Activated naive CD4-positive, alpha-beta T cell treated with anti-CD3 and anti-CD28 coated beads, Interleukin-2, amount 10 ng/mL, durations not matched to agents 7 days and 5 days (primary cell): ENCODE data around the gene GPRIN3.

Experiments
- CTCF ChIA-PET: fragments of 350-600 bp; sonication (Branson Sonifier 250); formaldehyde crosslinking; loops from one replicate; lab custom pipeline; 2021; ENCODE audit warnings: antibody characterized with exemption; lab: Charles Lee
- DNase-seq: peaks from one replicate; pipeline ENCODE4 v3.0.0-alpha.2; 2020
- H3K27ac Mint-ChIP-seq: one replicate; pipeline ENCODE4 v1.8.0; 2021; ENCODE audit warnings: mild to moderate bottlenecking, moderate library complexity, mixed read lengths
- H3K27me3 Mint-ChIP-seq: one replicate; pipeline ENCODE4 v1.8.0; 2021; ENCODE audit warnings: mild to moderate bottlenecking, mixed read lengths
- H3K36me3 Mint-ChIP-seq: one replicate; pipeline ENCODE4 v1.8.0; 2021; ENCODE audit warnings: mixed read lengths
- H3K4me1 Mint-ChIP-seq: one replicate; pipeline ENCODE4 v1.8.0; 2021; ENCODE audit warnings: mixed read lengths
- H3K4me3 Mint-ChIP-seq: one replicate; pipeline ENCODE4 v1.8.0; 2021; ENCODE audit warnings: mild to moderate bottlenecking, moderate library complexity, mixed read lengths
- H3K9me3 Mint-ChIP-seq: one replicate; pipeline ENCODE4 v1.8.0; 2021; ENCODE audit warnings: mixed read lengths

GPRIN3 gene

DNA sequence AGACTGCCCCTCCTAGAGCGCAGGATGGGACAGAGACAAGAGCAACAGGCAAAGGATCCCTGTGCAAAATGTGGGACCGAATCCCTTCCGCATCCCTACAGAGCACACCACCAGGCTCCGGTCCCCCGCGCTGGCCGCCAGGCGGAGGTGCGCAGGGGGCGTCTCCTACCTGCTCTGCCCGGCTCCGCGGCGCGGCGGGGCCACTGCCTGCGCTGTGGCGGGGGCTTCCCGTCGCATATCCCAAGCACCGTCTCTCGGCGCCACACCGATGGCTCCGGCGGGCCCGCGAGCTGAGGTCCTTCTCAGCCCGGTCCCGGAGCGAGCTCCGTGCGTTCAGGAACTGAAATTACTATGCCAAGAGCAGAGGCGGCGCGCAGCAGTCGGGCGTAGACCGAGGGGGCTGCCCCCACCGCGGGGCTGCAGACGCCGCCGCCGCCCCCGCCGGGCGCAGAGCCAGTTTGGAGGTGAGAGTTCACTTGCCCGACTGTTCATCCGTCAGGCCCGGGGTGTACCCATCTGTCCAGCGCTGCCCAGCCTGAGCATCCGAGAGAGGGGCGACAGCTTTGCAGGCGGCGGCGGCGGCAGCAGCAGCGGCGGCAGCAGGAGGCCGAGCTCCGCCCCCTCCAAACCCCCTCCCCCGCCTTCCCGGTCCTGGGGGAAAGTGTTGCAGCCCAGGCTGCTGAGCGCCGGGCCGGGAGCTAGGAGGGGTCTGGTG lies at the start of gene GPRIN3:
GPRIN3 (minus strand) TSS at position 355 of the 715 bp plus-strand sequence. CDS start 57,690 bp downstream, outside the sequence.
- peaks cover under 1% of the 10 kb centered on the region for H3K27me3 Mint-ChIP-seq
- CTCF ChIA-PET: interaction anchor here (0.7 to 1.6 kb wide), 6 partner anchors 8 to 128 kb away, joined by 3 to 7 read pairs (median 6); no protein-coding TSS in a partner anchor
- peak within 1 kb of the TSS; percentile 88 for H3K27ac Mint-ChIP-seq
- H3K9me3 Mint-ChIP-seq: no peaks in the 10 kb centered on the region
- DNase-seq: peak; percentile 70
- peak within 1 kb of the TSS; percentile 86 for H3K4me3 Mint-ChIP-seq
- peaks cover 50% of the 10 kb centered on the region for H3K4me1 Mint-ChIP-seq
- H3K36me3 Mint-ChIP-seq: peaks cover 34% of the 10 kb centered on the region

- Mint-ChIP-seq H3K4me3 (no peak overlapping the region), H3K27me3 (peaks cover 17% of the 10 kb centered on the region), H3K27ac (no peak overlapping the region), H3K4me1 (no peaks in the 10 kb centered on the region), H3K36me3 (no peaks in the 10 kb centered on the region), H3K9me3 (no peaks in the 10 kb centered on the region)
- DNase-seq: no peak
- CTCF ChIA-PET: no interaction called here
Observed at GRCh38 chr4:89357340-89357739, 49.7 kb upstream of the GPRIN3 start.

DNA sequence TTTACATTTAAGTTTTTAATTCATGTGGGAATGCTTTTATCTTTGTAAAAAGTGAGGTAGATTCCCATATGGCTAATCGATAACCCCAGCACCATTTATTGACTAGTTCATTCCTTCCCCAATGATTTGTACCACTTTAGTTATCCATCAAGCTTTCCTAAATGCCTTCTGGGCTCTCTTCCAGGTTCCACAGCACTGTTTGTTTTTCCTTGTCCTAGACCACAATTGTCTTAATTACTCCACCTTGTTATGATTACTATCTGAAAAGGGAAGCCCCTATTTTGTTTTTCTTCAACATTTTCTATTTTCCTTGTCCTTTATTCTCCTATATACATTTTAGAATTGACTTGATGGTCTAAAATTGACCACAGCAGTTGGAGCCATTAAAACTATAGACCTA lies 48.5 kb upstream of the GPRIN3 start:
- Mint-ChIP-seq H3K9me3 (no peaks in the 10 kb centered on the region), H3K4me1 (no peaks in the 10 kb centered on the region), H3K36me3 (no peaks in the 10 kb centered on the region), H3K27me3 (peaks cover 17% of the 10 kb centered on the region), H3K4me3 (no peak overlapping the region), H3K27ac (no peak overlapping the region)
- CTCF ChIA-PET: no interaction called here
- no peak for DNase-seq

GRCh38 chr4:89353514-89353913 lies 45.9 kb upstream of the GPRIN3 start:
- no peak overlapping the region for H3K4me3 Mint-ChIP-seq
- H3K4me1 Mint-ChIP-seq: no peaks in the 10 kb centered on the region
- DNase-seq: no peak
- no peak overlapping the region for H3K27ac Mint-ChIP-seq
- CTCF ChIA-PET: interaction anchor here (1.3 kb wide), 1 partner anchor 128 kb away, joined by 10 read pairs; no protein-coding TSS in a partner anchor
- H3K27me3 Mint-ChIP-seq: peaks cover 17% of the 10 kb centered on the region
- H3K9me3 Mint-ChIP-seq: peaks cover 10% of the 10 kb centered on the region
- peaks cover 2% of the 10 kb centered on the region for H3K36me3 Mint-ChIP-seq

DNA sequence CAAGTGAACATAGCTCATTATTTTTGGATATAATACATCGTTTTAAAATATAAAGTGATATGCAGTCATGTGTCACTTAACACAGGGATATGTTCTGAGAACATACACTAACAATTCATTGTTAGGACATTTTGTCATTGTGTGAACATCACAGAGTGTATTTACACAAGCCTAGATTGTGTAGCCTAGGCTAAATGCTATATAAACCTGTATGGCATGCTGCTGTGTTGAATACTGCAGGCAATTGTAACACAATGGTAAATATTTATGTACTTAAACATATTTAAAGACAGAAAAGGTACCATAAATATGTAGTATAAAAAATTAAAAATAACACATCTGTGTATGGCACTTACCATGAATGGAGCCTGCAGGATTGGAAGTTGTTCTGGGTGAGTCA lies 44.9 kb upstream of the GPRIN3 start:
- no peaks in the 10 kb centered on the region for H3K4me1 Mint-ChIP-seq
- no peak for DNase-seq
- peaks cover 5% of the 10 kb centered on the region for H3K36me3 Mint-ChIP-seq
- peaks cover 15% of the 10 kb centered on the region for H3K27me3 Mint-ChIP-seq
- no peak overlapping the region for H3K4me3 Mint-ChIP-seq
- no peak overlapping the region for H3K27ac Mint-ChIP-seq
- H3K9me3 Mint-ChIP-seq: peaks cover 17% of the 10 kb centered on the region
- CTCF ChIA-PET: interaction anchor here (1.3 kb wide), 1 partner anchor 127 kb away, joined by 10 read pairs; no protein-coding TSS in a partner anchor

DNA sequence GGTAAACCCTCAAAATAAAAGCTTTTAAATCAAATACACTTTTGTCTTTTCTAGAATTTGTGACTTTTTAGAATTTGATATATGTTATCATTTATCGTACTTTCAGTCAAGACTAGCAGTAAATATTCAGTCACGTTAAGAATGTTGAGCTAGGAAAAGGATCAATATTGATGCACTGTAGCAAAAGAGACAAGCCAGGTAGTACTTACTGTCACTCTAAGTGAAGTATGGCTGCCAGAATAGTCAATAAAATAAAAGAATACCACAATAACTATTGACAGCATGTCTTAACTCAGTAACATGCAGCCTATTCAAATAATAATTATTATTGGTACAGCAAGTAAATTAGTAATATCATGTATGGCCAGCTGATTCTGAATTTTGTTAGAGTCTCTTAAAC lies 43.6 kb upstream of the GPRIN3 start:
- no peak for DNase-seq
- Mint-ChIP-seq H3K36me3 (peaks cover 12% of the 10 kb centered on the region), H3K27ac (no peak overlapping the region), H3K9me3 (peaks cover 26% of the 10 kb centered on the region), H3K4me1 (no peaks in the 10 kb centered on the region), H3K27me3 (peaks cover 5% of the 10 kb centered on the region), H3K4me3 (no peak overlapping the region)
- CTCF ChIA-PET: interaction anchor here (0.8 kb wide), 1 partner anchor 12 kb away, joined by 4 read pairs; no protein-coding TSS in a partner anchor

GRCh38 chr4:89347363-89348025 lies 39.9 kb upstream of the GPRIN3 start:
- no peak for DNase-seq
- H3K36me3 Mint-ChIP-seq: peaks cover 14% of the 10 kb centered on the region
- no peaks in the 10 kb centered on the region for H3K4me1 Mint-ChIP-seq
- CTCF ChIA-PET: no interaction called here
- no peak overlapping the region for H3K27ac Mint-ChIP-seq
- H3K4me3 Mint-ChIP-seq: no peak overlapping the region
- H3K9me3 Mint-ChIP-seq: peaks cover 30% of the 10 kb centered on the region
- H3K27me3 Mint-ChIP-seq: no peaks in the 10 kb centered on the region

DNA sequence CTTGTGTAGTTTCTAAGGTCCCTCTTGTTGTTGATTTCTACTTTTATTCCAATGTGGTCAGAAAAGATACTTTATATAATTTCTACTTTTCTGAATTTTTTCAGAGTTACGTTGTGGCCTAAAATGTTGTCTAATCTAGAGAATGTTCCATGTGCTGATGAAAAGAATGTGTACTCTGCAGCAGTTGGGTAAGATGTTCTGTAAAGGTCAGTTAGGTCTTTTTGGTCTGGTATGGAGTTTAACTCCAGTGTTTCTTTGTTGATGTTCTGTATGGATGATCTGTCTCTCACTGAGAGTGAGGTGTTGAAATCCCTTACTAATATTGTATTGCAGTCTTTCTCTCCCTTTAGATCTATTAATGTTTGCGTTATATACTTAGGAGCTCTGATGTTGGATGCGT lies 37.0 kb upstream of the GPRIN3 start:
- CTCF ChIA-PET: no interaction called here
- Mint-ChIP-seq H3K9me3 (peaks cover 23% of the 10 kb centered on the region), H3K4me1 (no peaks in the 10 kb centered on the region), H3K36me3 (peaks cover 12% of the 10 kb centered on the region), H3K27ac (no peak overlapping the region), H3K27me3 (no peaks in the 10 kb centered on the region), H3K4me3 (no peak overlapping the region)
- DNase-seq: no peak

DNA sequence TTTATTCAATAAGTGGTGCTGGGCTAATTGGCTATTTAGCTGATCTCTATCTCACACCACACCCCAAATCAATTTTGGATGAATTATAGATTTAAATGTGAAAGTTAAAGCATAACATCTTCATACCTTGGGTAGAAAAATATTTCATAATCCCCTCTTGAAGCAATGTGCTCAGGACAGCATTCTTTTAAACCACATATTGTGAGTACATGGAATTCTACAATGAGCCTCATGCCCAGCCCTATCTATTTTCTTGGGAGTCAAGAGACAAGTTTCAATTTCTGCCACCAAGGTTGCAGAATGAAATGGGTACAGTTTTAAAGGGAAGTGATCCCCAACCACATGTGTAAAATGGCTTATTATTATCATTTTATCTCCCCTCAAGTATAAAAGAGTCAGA lies 30.6 kb upstream of the GPRIN3 start:
- no peak overlapping the region for H3K4me3 Mint-ChIP-seq
- DNase-seq: no peak
- CTCF ChIA-PET: interaction anchor here (1.0 to 1.5 kb wide), 3 partner anchors 13 to 112 kb away, joined by 3 to 4 read pairs (median 3); no protein-coding TSS in a partner anchor

GRCh38 chr4:89337681-89338080 lies 30.1 kb upstream of the GPRIN3 start:
- Mint-ChIP-seq H3K4me3 (peak overlapping the region; percentile 2), H3K27ac (peak overlapping the region; percentile 4), H3K36me3 (peaks cover 5% of the 10 kb centered on the region), H3K9me3 (no peaks in the 10 kb centered on the region), H3K27me3 (no peaks in the 10 kb centered on the region), H3K4me1 (no peaks in the 10 kb centered on the region)
- CTCF ChIA-PET: interaction anchor here (1.0 kb wide), 1 partner anchor 110 kb away, joined by 3 read pairs; no protein-coding TSS in a partner anchor
- DNase-seq: no peak

More for the DNA sequence above, 30.6 kb upstream of the GPRIN3 start:
- Mint-ChIP-seq H3K9me3 (no peaks in the 10 kb centered on the region), H3K27ac (no peak overlapping the region), H3K4me1 (no peaks in the 10 kb centered on the region), H3K36me3 (peaks cover 5% of the 10 kb centered on the region), H3K27me3 (no peaks in the 10 kb centered on the region)

GRCh38 chr4:89336818-89337420 lies 29.3 kb upstream of the GPRIN3 start:
- H3K36me3 Mint-ChIP-seq: peaks cover 3% of the 10 kb centered on the region
- DNase-seq: no peak
- H3K4me1 Mint-ChIP-seq: no peaks in the 10 kb centered on the region
- CTCF ChIA-PET: no interaction called here
- H3K9me3 Mint-ChIP-seq: no peaks in the 10 kb centered on the region
- H3K27me3 Mint-ChIP-seq: no peaks in the 10 kb centered on the region
- H3K27ac Mint-ChIP-seq: peak overlapping the region; percentile 30
- no peak overlapping the region for H3K4me3 Mint-ChIP-seq

DNA sequence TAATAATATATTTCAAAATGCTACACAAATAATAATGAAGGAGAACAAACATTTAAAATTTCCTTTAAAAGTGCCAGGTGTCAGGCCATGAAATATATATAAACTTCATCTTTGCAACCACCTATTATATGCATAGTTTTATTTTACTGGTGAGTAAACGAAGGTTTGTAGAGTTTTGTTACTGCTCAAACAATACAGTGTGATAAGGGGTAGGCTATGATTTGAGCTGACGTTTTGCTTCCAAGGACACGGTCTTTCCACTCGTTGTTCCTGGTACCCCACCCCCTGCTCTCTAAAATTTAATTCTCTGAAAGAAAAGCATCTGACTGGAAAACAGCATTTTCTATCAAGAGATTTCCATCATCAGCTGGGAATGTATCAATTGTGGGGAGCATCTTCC lies 27.2 kb upstream of the GPRIN3 start:
- H3K9me3 Mint-ChIP-seq: no peaks in the 10 kb centered on the region
- CTCF ChIA-PET: no interaction called here
- H3K4me3 Mint-ChIP-seq: no peak overlapping the region
- H3K36me3 Mint-ChIP-seq: peaks cover 6% of the 10 kb centered on the region
- peaks cover 7% of the 10 kb centered on the region for H3K4me1 Mint-ChIP-seq
- no peak for DNase-seq
- H3K27ac Mint-ChIP-seq: no peak overlapping the region
- H3K27me3 Mint-ChIP-seq: no peaks in the 10 kb centered on the region

- Mint-ChIP-seq H3K4me3 (no peak overlapping the region), H3K36me3 (peaks cover 6% of the 10 kb centered on the region), H3K4me1 (peaks cover 7% of the 10 kb centered on the region), H3K27me3 (no peaks in the 10 kb centered on the region), H3K9me3 (no peaks in the 10 kb centered on the region), H3K27ac (no peak overlapping the region)
- DNase-seq: no peak
- CTCF ChIA-PET: no interaction called here
Observed at GRCh38 chr4:89334311-89334710, 26.7 kb upstream of the GPRIN3 start.
